ENCODE results near the gene CCDC177. TPM values are rescaled to one million over a fixed set of nuclear protein-coding genes. Genes with fewer than 3 reads are reported as not detected.
A peak's percentile ranks its signal among the peaks of the same experiment; 100 is the strongest.

CCDC177 gene
- total RNA-seq, 1 experiment from 2014 or later = 2.1 TPM

DNA sequence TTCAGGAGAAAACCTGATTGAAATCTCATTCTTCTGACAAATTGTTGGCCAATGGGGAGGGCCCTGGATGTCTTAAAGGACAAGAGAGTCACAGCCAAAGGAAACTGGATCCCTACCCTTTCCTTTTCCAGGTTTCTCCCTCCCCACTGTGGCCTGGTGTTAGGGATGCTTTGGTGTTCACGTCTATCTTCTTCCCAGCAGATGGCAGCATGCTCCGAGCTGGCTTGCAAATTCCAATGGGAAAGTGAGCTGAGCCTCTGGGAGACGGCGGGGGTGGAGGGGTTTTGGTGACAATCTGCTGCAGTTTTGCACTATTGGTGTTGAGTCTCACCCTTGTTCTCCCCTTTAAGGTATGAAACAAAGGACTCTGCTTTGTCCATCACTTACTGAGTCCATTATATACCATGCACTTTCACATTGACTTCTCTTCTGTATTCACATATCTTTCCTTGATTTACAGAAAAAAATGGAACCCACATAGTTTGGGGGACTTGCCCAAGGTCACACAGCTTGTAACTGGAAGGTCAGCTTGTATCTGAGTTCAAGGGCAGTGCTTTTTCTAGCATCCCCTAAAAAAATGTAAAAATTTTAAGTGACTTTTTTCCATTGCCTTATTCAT is 39.3 kb downstream of the CCDC177 start:
- no peaks in the 10 kb centered on the region for H3K36me3 Mint-ChIP-seq
- H3K27me3 Mint-ChIP-seq (ENCODE audit: low read depth) = 0 out of 2 replicates have a peak, but pooled peaks cover 3% of the 10 kb centered on the region
- H3K9me3 Mint-ChIP-seq = no peaks in the 10 kb centered on the region
- no peak overlapping the region for H3K4me3 Mint-ChIP-seq
- no peak overlapping the region for H3K27ac Mint-ChIP-seq
- peak; percentile 75 for DNase-seq (ENCODE audit: low spot score)
- TF ChIP-seq, protein P1, sequence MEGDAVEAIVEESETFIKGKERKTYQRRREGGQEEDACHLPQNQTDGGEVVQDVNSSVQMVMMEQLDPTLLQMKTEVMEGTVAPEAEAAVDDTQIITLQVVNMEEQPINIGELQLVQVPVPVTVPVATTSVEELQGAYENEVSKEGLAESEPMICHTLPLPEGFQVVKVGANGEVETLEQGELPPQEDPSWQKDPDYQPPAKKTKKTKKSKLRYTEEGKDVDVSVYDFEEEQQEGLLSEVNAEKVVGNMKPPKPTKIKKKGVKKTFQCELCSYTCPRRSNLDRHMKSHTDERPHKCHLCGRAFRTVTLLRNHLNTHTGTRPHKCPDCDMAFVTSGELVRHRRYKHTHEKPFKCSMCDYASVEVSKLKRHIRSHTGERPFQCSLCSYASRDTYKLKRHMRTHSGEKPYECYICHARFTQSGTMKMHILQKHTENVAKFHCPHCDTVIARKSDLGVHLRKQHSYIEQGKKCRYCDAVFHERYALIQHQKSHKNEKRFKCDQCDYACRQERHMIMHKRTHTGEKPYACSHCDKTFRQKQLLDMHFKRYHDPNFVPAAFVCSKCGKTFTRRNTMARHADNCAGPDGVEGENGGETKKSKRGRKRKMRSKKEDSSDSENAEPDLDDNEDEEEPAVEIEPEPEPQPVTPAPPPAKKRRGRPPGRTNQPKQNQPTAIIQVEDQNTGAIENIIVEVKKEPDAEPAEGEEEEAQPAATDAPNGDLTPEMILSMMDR (IDR thresholded peaks at IDR 0.05) = peak; percentile 29
- TF ChIP-seq, protein P2, sequence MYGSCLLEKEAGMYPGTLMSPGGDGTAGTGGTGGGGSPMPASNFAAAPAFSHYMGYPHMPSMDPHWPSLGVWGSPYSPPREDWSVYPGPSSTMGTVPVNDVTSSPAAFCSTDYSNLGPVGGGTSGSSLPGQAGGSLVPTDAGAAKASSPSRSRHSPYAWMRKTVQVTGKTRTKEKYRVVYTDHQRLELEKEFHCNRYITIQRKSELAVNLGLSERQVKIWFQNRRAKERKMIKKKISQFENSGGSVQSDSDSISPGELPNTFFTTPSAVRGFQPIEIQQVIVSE (CRISPR knock-in tag; IDR thresholded peaks at IDR 0.05; ENCODE audit: borderline replicate concordance) = no peak
- TF ChIP-seq E2F1 (CRISPR knock-in tag; IDR thresholded peaks at IDR 0.05) (no peak), FOXK1 (CRISPR knock-in tag; IDR thresholded peaks at IDR 0.05) (no peak), PRRX2 (CRISPR knock-in tag; IDR thresholded peaks at IDR 0.05) (no peak), ZBTB21 (CRISPR knock-in tag; IDR thresholded peaks at IDR 0.05; ENCODE audit: borderline replicate concordance) (peak; percentile 31; the same call in 1 of the 2 replicates), ZNF263 (CRISPR knock-in tag; IDR thresholded peaks at IDR 0.05; ENCODE audit: low read depth) (no peak), NR2C2 (CRISPR knock-in tag; IDR thresholded peaks at IDR 0.05) (no peak), NR3C1 (CRISPR knock-in tag; conservative IDR thresholded peaks at IDR 0.05; ENCODE audit: low read depth) (no peak), ATF1 (CRISPR knock-in tag; IDR thresholded peaks at IDR 0.05) (no peak)
- H3K4me1 Mint-ChIP-seq = 0 out of 2 replicates have a peak, but pooled peaks cover 7% of the 10 kb centered on the region
- ChIA-PET CTCF (interaction anchor here (0.6 to 4.5 kb wide), 31 partner anchors 9 to 493 kb away, joined by 3 to 79 read pairs (median 5); partner anchors contain the start of genes CCDC177, PLEKHD1 and SMOC1), POLR2A (interaction anchor here (1.4 kb wide), 1 partner anchor 39 kb away, joined by 5 read pairs; the partner anchor contains the start of gene CCDC177)
- peak; percentile 98 for ATAC-seq

DNA sequence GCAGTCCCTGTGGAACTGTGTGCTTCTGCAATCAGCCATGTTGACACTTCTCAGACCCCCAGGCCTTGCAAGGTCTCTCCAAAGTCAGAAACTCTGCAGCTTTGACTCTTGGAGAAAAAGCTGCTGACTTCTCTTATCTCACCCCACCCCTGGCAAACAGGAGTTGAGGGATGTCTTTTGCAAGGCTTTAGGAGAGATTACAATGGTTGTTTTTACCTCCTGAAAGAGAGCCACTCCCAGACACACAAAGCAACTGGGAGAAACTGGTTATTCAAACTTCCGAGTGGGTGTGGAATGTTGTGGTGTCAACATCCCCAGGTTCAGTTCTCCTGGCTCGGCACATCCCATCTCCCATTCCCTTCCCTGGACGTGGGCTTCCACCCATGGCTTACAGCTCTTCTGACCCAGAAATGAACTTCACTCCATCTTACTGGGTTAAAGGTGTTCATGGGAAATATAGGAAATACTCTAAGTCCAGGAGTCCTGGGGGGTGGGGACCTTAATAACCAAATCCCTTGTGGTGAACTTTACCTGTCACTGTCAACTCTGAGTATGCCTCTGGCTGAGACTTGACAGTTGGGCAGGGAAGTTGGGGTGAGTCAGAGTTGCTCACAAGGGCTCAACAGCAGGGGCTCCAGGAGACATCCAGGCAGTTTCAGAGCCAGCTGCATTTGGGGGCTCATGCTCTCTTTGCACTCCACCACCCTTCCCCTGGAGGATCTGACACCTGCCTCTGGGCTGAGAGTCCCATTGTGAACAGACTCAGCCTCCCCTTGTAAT is 41.9 kb downstream of the CCDC177 start:
- no peaks in the 10 kb centered on the region for H3K36me3 Mint-ChIP-seq
- DNase-seq (ENCODE audit: low spot score) = no peak
- H3K27me3 Mint-ChIP-seq (ENCODE audit: low read depth) = 0 out of 2 replicates have a peak, but pooled peaks cover 3% of the 10 kb centered on the region
- CTCF ChIA-PET = interaction anchor here (0.8 to 1.3 kb wide), 3 partner anchors 15 to 52 kb away, joined by 4 to 5 read pairs (median 4); no protein-coding TSS in a partner anchor
- no peak for ATAC-seq
- H3K27ac Mint-ChIP-seq = no peak overlapping the region
- 0 out of 2 replicates have a peak, but pooled peaks cover 7% of the 10 kb centered on the region for H3K4me1 Mint-ChIP-seq
- POLR2A ChIA-PET = no interaction called here
- no peak overlapping the region for H3K4me3 Mint-ChIP-seq
- H3K9me3 Mint-ChIP-seq = no peaks in the 10 kb centered on the region
- TF ChIP-seq PRDM15 (CRISPR knock-in tag; IDR thresholded peaks at IDR 0.05) (no peak), OVOL2 (CRISPR knock-in tag; IDR thresholded peaks at IDR 0.05; ENCODE audit: borderline replicate concordance) (no peak), NFATC4 (CRISPR knock-in tag; IDR thresholded peaks at IDR 0.05) (no peak), CREM (CRISPR knock-in tag; IDR thresholded peaks at IDR 0.05) (no peak), NFE2L1 (CRISPR knock-in tag; IDR thresholded peaks at IDR 0.05) (no peak), ETV6 (CRISPR knock-in tag; IDR thresholded peaks at IDR 0.05) (no peak), ZNF532 (CRISPR knock-in tag; IDR thresholded peaks at IDR 0.05; ENCODE audit: borderline replicate concordance) (no peak), EMX1 (CRISPR knock-in tag; IDR thresholded peaks at IDR 0.05) (no peak), CREB1 (CRISPR knock-in tag; IDR thresholded peaks at IDR 0.05) (no peak)
- TF ChIP-seq, protein P3, sequence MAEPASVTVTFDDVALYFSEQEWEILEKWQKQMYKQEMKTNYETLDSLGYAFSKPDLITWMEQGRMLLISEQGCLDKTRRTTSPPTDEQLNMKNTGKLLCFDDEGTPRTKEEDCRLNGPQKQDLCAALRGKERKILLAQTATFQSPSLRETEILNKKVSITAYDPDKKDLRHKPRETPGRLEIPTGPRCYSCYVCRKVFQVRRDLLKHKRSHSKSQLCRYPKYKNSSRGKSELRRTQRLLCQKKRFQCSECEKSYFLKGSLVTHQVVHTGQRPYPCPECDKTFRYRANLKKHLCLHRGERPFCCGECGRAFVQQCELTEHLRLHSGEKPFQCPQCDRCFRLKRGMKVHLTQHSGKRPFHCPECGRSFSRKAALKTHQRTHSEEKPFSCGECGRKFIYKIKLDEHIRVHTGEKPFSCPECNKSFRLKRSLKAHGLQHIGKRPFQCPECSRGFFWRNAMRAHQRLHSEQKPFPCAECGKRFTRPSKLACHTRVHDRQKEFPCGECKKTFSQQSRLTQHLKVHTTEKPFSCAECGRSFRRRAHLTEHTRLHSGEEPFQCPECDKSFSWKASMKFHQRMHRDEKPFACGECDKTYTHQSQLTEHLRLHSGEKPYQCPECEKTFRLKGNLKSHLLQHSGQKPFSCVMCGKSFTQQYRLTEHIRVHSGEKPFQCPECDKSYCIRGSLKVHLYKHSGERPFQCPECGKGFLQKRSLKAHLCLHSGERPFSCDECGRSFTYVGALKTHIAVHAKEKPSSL (CRISPR knock-in tag; conservative IDR thresholded peaks at IDR 0.05) = no peak
